GM13977 (cell line): ENCODE results near the gene YEATS2.
"Not testable (repeated sequence)": the region's sequence is repeated elsewhere in the genome, so short reads cannot be mapped to it uniquely, and the experiment has no call there.

Experiments used
- DNase-seq: peaks from one replicate; pipeline ENCODE4 v3.0.0; 2012; ENCODE audit warnings: low spot score
- in situ Hi-C: fragments of 300-500 bp; cut with MboI; formaldehyde crosslinking; loops from one replicate; pipeline ENCODE4 v1.12.0; 2022; ENCODE audit warnings: low sequenced_read_pairs, low pct_unique_long_range_greater_than_20kb, mixed read lengths, inconsistent platforms; ENCODE audit not compliant: unreplicated experiment
- TF ChIP-seq, protein P1 (sequence below): IDR thresholded peaks from 2 replicates; pipeline ENCODE4 v1.5.1; 2012; ENCODE audit warnings: mild to moderate bottlenecking, control low read depth; ENCODE audit not compliant: insufficient read depth; ENCODE audit errors: extremely low read depth, missing control alignments

The YEATS2 gene

DNA sequence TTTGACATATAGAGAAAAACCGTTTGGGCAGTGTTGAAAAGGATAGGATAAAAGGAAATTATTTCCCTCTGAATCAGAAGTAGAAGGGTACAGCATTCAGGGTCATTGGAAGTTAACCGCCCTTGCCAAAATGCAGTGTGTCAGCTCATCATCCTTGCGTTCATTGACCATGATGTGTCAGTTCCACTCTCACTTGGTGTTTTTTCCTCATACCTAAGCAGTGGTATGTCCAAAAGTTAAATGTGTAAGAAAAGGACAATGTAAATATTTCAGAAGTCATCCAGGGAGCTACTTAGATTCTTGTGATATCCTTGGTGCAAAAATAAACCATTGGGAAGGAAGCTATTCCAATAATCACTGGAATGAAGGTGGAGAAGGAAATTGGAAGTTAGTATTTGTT, 77.0 kb downstream of the YEATS2 start:
- in situ Hi-C loops, result no loop called here
- TF ChIP-seq, protein P1, sequence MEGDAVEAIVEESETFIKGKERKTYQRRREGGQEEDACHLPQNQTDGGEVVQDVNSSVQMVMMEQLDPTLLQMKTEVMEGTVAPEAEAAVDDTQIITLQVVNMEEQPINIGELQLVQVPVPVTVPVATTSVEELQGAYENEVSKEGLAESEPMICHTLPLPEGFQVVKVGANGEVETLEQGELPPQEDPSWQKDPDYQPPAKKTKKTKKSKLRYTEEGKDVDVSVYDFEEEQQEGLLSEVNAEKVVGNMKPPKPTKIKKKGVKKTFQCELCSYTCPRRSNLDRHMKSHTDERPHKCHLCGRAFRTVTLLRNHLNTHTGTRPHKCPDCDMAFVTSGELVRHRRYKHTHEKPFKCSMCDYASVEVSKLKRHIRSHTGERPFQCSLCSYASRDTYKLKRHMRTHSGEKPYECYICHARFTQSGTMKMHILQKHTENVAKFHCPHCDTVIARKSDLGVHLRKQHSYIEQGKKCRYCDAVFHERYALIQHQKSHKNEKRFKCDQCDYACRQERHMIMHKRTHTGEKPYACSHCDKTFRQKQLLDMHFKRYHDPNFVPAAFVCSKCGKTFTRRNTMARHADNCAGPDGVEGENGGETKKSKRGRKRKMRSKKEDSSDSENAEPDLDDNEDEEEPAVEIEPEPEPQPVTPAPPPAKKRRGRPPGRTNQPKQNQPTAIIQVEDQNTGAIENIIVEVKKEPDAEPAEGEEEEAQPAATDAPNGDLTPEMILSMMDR, result no peak

DNA sequence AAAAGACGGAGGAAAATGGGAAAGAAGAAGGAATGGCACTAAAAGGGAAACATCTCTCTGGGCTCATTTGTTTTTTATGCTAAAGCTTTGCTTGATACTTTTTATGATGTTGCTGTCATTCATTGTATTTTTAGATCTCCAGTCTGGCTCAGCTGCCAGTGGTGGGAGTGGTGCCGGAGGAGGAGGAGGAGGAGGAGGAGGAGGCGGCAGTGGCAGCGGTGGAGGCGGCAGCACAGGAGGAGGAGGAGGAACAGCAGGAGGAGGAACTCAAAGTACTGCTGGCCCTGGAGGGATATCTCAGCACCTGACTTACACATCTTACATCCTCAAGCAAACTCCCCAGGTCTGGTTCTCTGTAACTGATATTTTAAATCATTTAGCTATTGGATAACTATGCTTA, 78.2 kb downstream of the YEATS2 start:
- DNase-seq, result no peak
- in situ Hi-C loops, result no loop called here
- TF ChIP-seq, protein P1, result no peak

More for the DNA sequence above, 77.0 kb downstream of the YEATS2 start:
- DNase-seq, result no peak

DNA sequence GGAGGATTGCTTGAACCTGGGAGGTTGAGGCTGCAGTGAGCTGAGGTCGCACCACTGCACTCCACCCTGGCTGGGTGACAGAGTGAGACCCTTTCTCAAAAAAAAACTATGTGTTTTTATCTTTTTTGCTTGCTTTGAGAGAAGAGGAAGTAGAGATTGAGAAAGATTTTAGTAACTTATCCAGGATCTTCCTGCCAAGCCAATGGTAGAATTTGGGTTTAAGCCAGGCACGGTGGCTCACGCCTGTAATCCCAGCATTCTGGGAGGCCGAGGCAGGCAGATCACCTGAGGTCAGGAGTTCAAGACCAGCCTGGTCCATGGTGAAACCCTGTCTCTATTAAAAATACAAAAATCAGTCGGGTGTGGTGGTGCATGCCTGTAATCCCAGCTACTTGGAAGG, 78.9 kb downstream of the YEATS2 start:
- in situ Hi-C loops, DNase-seq: not testable (repeated sequence)

DNA sequence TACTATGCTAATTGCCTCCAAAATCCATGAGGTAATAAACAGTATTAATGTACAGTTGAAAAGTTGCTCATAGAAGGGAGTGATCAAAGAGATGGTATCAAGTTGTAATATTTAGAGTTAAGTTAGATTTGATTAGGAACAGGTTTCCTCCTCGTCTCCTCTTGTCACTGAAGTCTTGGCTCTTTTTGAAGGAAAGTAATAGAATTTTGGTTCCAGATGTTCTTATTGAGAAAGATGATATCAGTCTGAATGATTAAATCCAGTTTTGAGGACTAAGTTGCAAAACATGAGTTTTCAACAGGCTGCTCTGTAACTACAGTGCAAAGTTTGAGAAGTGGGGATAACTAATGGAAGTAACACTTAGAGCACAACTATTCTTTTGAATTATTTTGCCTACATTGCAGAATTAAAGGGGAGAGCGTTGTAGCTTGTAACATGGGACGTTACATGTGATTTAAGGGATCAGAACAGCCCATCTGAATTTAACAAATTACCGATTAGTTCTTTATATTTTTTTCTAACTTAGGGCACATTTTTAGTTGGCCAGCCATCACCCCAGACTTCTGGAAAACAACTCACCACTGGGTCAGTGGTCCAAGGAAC, 79.5 kb downstream of the YEATS2 start:
- TF ChIP-seq, protein P1, result no peak
- in situ Hi-C loops, result no loop called here
- no peak for DNase-seq

DNA sequence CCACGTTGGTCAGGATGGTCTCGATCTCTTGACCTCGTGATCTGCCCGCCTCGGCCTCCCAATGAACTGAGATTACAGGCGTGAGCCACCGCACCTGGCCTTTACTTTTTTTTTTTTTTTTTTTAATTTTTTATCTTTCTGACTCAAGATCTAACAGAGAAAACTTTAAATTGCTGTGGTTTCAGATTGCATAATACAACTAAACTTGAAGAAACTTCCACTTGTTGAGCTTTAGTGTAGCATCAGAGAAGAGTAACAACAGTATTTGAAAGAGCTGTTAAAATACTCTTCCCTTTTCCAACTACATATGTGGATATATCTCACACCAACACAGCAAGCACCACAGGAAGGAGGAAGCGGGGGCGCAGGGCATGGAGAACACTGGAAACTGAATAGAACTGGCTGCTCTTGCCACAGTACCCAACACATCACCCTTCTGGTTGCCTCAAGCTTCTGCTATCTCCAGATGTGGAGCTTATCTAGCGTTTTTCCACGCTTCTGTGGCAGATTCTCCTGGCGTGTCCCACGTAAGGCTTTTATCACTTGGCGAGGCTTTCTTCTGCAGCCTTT, 82.4 kb downstream of the YEATS2 start:
- no peak for DNase-seq
- in situ Hi-C loops, result no loop called here
- TF ChIP-seq, protein P1, result no peak

DNA sequence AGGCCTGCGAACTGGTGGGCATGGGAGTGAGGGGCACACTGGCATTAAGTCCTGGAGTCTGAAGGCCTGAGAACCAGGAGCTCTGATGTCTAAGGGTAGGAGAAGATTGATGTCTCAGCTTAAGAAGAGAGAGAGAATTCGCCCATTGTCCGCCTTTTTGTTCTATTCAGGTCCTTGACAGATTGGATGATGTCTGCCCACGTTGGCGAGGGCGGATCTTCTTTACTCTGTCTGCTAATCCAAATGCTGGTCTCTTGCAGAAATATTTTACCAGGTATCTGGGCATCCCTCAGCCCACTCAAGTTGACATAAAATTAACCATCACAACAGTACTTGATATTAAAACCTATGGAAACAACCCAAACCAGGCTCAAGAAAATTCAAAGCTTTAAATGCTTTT, 83.6 kb downstream of the YEATS2 start:
- in situ Hi-C loops, result no loop called here
- no peak for DNase-seq
- TF ChIP-seq, protein P1, result no peak

DNA sequence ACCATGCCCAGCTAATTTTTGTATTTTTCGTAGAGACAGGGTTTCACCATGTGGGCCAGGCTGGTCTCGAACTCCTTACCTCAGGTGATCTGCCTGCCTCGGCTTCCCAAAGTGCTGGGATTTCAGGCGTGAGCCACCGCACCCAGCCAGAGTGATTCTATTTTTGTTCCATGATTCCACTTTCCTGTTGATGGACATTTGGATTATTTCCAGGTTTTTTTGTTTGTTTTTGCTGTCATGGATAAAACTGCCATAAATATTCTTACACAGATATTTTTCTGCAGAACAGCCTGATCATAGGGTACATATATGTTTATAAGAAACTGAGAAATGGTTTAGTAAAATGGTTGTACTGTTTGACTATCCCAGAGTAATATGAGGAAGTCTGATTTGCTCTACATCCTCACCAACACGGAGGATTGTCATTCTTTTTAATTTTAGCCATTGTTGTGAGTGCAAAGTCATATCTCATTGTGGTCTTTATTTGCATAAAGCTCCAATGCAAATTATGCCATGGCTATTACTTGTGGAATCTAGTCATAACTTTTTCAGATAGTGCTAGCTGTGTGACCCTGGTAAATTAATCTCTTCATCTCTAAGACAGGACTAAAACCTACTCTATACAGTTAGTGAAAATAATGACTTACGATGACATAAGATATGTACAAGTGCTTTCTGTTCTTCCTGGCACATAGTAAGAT, 85.1 kb downstream of the YEATS2 start:
- TF ChIP-seq, protein P1, result no peak

DNA sequence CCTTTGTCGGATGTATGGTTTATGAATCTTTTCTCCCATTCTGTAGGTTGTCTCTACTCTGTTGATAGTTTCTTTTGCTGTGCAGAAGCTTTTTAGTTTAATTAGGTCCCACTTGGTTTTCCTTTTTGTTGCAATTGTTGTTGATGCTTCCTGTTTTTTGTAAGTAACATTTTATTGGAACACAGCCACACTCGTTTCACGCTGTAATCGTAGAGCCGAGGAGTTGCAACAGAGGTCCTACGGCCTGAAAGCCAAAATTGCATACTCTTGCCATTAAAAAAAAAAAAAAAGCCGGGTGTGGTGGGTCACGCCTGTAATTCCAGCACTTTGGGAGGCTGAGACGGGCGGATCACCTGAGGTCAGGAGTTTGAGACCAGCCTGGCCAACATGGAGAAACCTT, 86.9 kb downstream of the YEATS2 start:
- in situ Hi-C loops, DNase-seq: not testable (repeated sequence)

More for the DNA sequence above, 85.1 kb downstream of the YEATS2 start:
- DNase-seq, result no peak
- in situ Hi-C loops, result no loop called here
